ENCODE results near the gene METRN. TPM values are rescaled to one million over a fixed set of nuclear protein-coding genes. Genes with fewer than 3 reads are reported as not detected.

The METRN gene
- total and polyA plus RNA-seq, 2 donors (not counting 1 experiment from before 2014, with no cell fraction given), result 6.9 to 10.4 TPM

DNA sequence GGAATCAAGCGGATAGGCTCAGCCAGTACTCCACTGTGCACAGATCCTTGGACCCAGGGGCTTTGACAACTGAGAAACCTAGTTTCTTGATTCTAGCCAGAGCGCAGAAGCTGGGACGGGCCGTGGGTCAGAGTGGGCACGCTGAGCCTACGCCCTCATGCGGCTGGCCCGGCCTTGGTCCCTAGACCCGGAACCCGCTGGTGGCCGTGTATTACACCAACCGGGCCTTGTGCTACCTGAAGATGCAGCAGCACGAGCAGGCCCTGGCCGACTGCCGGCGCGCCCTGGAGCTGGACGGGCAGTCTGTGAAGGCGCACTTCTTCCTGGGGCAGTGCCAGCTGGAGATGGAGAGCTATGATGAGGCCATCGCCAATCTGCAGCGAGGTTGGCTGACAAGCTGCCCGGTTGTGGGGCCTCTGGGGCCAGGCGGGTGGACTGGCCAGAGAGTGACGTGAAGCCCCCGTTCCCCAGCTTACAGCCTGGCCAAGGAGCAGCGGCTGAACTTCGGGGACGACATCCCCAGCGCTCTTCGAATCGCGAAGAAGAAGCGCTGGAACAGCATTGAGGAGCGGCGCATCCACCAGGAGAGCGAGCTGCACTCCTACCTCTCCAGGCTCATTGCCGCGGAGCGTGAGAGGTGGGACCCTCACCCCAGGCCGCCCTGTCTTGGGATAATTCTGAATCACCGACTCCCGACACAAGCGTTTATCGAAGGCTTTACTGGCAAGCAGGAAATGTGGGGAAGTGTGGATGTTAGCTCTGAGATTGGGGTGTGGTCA, 33.8 kb upstream of the METRN start:
- Mint-ChIP-seq H3K9me3 (ENCODE audit: insufficient read depth) (no peaks in the 10 kb centered on the region), H3K4me1 (peaks cover 39% of the 10 kb centered on the region), H3K4me3 (peak overlapping the region; percentile 80), H3K27me3 (no peaks in the 10 kb centered on the region), H3K27ac (peak overlapping the region; percentile 65)
- H3K4me1 ChIP-seq (ENCODE audit: control insufficient read depth in 2 of 2, insufficient read depth in 2 of 2, low read length in 2 of 2), result peaks cover 28 to 63% of the 10 kb centered on the region in 2 donors
- WGBS (ENCODE audit: insufficient coverage), result 56% methylated on average over 44 of the region's 44 CpGs
- H2AFZ ChIP-seq (ENCODE audit: insufficient read depth, low read depth, low read length, poor library complexity, severe bottlenecking), result peak overlapping the region; percentile 85
- H3K36me3 ChIP-seq (replicated peaks in 1 of 2; ENCODE audit: control extremely low read depth in 1 of 2, control insufficient read depth in 1 of 2, extremely low read depth in 1 of 2, insufficient read depth in 2 of 2, low read length in 1 of 2), result peaks cover 0 to 17% of the 10 kb centered on the region in 2 experiments
- H3K27me3 ChIP-seq (replicated peaks in 1 of 4; ENCODE audit: control extremely low read depth in 1 of 4, control insufficient read depth in 3 of 4, insufficient read depth in 4 of 4, low read length in 3 of 4), result peaks cover 0 to 13% (median 5%) of the 10 kb centered on the region in 4 experiments
- peaks cover 31% of the 10 kb centered on the region for H4K20me1 ChIP-seq (ENCODE audit: control insufficient read depth, insufficient read depth, low read length, poor library complexity, severe bottlenecking)
- peak overlapping the region in 1 of 2 donors; percentile 81 for H3K27ac ChIP-seq (ENCODE audit: low read length in 2 of 2)
- CTCF ChIA-PET, result interaction anchor here (0.8 to 1.4 kb wide), 3 partner anchors 9 to 45 kb away, joined by 3 to 7 read pairs (median 3); partner anchors contain the start of genes METTL26, RHOT2 and WDR24
- H3K4me3 ChIP-seq (ENCODE audit: control extremely low read depth in 1 of 5, extremely low read depth in 1 of 5, insufficient read depth in 1 of 5, low read depth in 2 of 5, low read length in 4 of 5), result peak overlapping the region; percentile 22 to 84 (median 65)
- H3K9ac ChIP-seq (ENCODE audit: low read length), result peak overlapping the region; percentile 67
- H3K9me3 ChIP-seq (ENCODE audit: control extremely low read depth in 1 of 3, control insufficient read depth in 2 of 3, insufficient read depth in 1 of 3, low read length in 2 of 3), result peaks cover 0 to 7% (median 0%) of the 10 kb centered on the region in 3 donors
- H3K4me2 ChIP-seq (replicated peaks; ENCODE audit: low read depth, low read length, poor library complexity, severe bottlenecking), result peak overlapping the region; percentile 99
- TF ChIP-seq CTCF (IDR thresholded peaks at IDR 0.05), result no peak
- no peak for TF ChIP-seq EZH2 (IDR thresholded peaks at IDR 0.05; ENCODE audit: borderline replicate concordance, insufficient read depth, low read depth, low read length, poor library complexity, severe bottlenecking)
- ATAC-seq (ENCODE audit: low read depth) (no peak), DNase-seq (peak; percentile 51)
- peaks cover 33% of the 10 kb centered on the region for H3K79me2 ChIP-seq (ENCODE audit: control insufficient read depth, insufficient read depth, low read length)
- POLR2A ChIA-PET, result interaction anchor here (0.8 to 1.1 kb wide), 2 partner anchors 9 to 155 kb away, joined by 3 to 6 read pairs; partner anchors contain the start of gene WDR24
- intact Hi-C loops (cut with micrococcal nuclease), result loop anchor here (5.0 kb wide), 1 partner anchor 41 kb away; the partner anchor contains the start of gene ANTKMT
